Stimulated activated CD4-positive, alpha-beta T cell treated with anti-CD3 and anti-CD28 coated beads, TNF-alpha, amount 100 ng/mL, for 24 hours (primary cell): Measurements from ENCODE around the gene TBCD.

Source experiments
- DNase-seq, 3 experiments: peaks; one replicate each; pipeline ENCODE4 v3.0.0-alpha.2; 2020; ENCODE audit warnings: low read depth in 3 of 3

TBCD gene

GRCh38 chr17:82887255-82888164 lies 135.6 kb downstream of the TBCD start:
- DNase-seq: no peak

GRCh38 chr17:82888583-82889495 lies 137.0 kb downstream of the TBCD start:
- DNase-seq: no peak

GRCh38 chr17:82889496-82890338 lies 137.9 kb downstream of the TBCD start:
- no peak for DNase-seq

- no peak for DNase-seq
Observed at GRCh38 chr17:82890339-82890730, 138.5 kb downstream of the TBCD start.

GRCh38 chr17:82890926-82891678 lies 139.2 kb downstream of the TBCD start:
- DNase-seq: no peak

- no peak for DNase-seq
Observed at GRCh38 chr17:82891911-82892310, 140.0 kb downstream of the TBCD start.

GRCh38 chr17:82892899-82893565 lies 141.2 kb downstream of the TBCD start:
- DNase-seq: peak; percentile 14 to 28 (median 23)

- no peak for DNase-seq
Observed at GRCh38 chr17:82893779-82894178, 141.9 kb downstream of the TBCD start.

GRCh38 chr17:82894389-82894788 lies 142.5 kb downstream of the TBCD start:
- DNase-seq: no peak

- DNase-seq: no peak
Observed at GRCh38 chr17:82895087-82895486, 143.2 kb downstream of the TBCD start.

GRCh38 chr17:82896071-82897000 lies 144.5 kb downstream of the TBCD start:
- DNase-seq: no peak

- no peak for DNase-seq
Observed at GRCh38 chr17:82897514-82898249, 145.8 kb downstream of the TBCD start.

- DNase-seq: no peak
Observed at GRCh38 chr17:82898976-82899514, 147.2 kb downstream of the TBCD start.

- DNase-seq: no peak
Observed at GRCh38 chr17:82899941-82900340, 148.1 kb downstream of the TBCD start.

- DNase-seq: no peak
Observed at GRCh38 chr17:82900741-82901140, 148.9 kb downstream of the TBCD start.

- no peak for DNase-seq
Observed at GRCh38 chr17:82901356-82901755, 149.5 kb downstream of the TBCD start.

- DNase-seq: no peak
Observed at GRCh38 chr17:82901856-82902255, 150.0 kb downstream of the TBCD start.
